A549 (cell line): ENCODE measurements around the gene DUSP28. TPM values are rescaled to one million over a fixed set of nuclear protein-coding genes. Genes with fewer than 3 reads are reported as not detected.

Source experiments
- ATAC-seq, 2 experiments: fragments of 200-7000 bp in 1 of 2; fragments of >200 bp in 1 of 2; cut with Nextera tagmentation in 1 of 2; cut with Tn5 transposase in 1 of 2; 3 replicates each; pipeline versions ENCODE4 v1.8.0 to v1.9.1; 2018 to 2020; ENCODE audit warnings: mild to moderate bottlenecking in 1 of 2, moderate library complexity in 1 of 2
- CTCF ChIA-PET: fragments of 300-600 bp; sonication (Branson Sonifier 250); formaldehyde crosslinking; extraction: SDS; loops from one replicate; lab custom pipeline; 2021; ENCODE audit warnings: antibody characterized with exemption, inconsistent platforms; lab: Yijun Ruan, JAX
- POLR2A ChIA-PET: fragments of 350-600 bp; formaldehyde crosslinking; extraction: SDS; loops from one replicate; lab custom pipeline; 2021; ENCODE audit warnings: antibody characterized with exemption, inconsistent platforms; lab: Yijun Ruan, JAX
- DNase-seq, 2 experiments: peaks; one replicate each; pipeline versions ENCODE4 v3.0.0 to v3.0.0-alpha.2; 2011 to 2016; ENCODE audit warnings: low read depth in 1 of 2, low spot score in 1 of 2
- FAIRE-seq: peaks from 2 replicates; lab custom pipeline; 2011; peaks lifted over from hg19 to GRCh38; lab: Jason Lieb, UNC
- H3K27ac ChIP-seq, 2 experiments: fragments of >200 bp; sonication (Bioruptor Twin); formaldehyde crosslinking; 3 replicates each; pipeline ENCODE4 v1.5.1; 2016 to 2017
- H3K4me1 ChIP-seq: fragments of >200 bp; sonication (Bioruptor Twin); formaldehyde crosslinking; 3 replicates; pipeline ENCODE4 v1.6.1; 2016
- H3K4me2 ChIP-seq: fragments of >200 bp; sonication (Bioruptor Twin); formaldehyde crosslinking; 3 replicates; pipeline ENCODE4 v1.6.1; 2016
- H3K4me3 ChIP-seq: fragments of >200 bp; sonication (Bioruptor Twin); formaldehyde crosslinking; 3 replicates; pipeline ENCODE4 v1.5.1; 2016
- H3K9me3 ChIP-seq: fragments of >200 bp; sonication (Bioruptor Twin); formaldehyde crosslinking; 3 replicates; pipeline ENCODE4 v1.6.1; 2016
- CBX8 ChIP-seq: fragments of 200-600 bp; sonication (generic); IDR thresholded peaks from 2 replicates; pipeline ENCODE4 v1.6.1; 2016
- CEBPB ChIP-seq, 2 experiments: fragments of >200 bp in 1 of 2; sonication (Bioruptor Twin) in 1 of 2; formaldehyde crosslinking in 1 of 2; IDR thresholded peaks; 2 replicates each; pipeline ENCODE4 v1.6.1; 2012 to 2016
- CHD2 ChIP-seq: fragments of 150-350 bp; IDR thresholded peaks from 2 replicates; pipeline ENCODE4 v1.6.1; 2014; ENCODE audit warnings: low read length; ENCODE audit not compliant: partially characterized antibody
- CHD4 ChIP-seq: fragments of 200-600 bp; sonication (generic); IDR thresholded peaks from 2 replicates; pipeline ENCODE4 v1.6.1; 2016; ENCODE audit warnings: antibody characterized with exemption, mild to moderate bottlenecking, borderline replicate concordance
- EHF ChIP-seq: fragments of 250-450 bp; sonication (Bioruptor Pico); IDR thresholded peaks from 2 replicates; pipeline ENCODE4 v1.5.0; 2020; ENCODE audit warnings: mild to moderate bottlenecking
- EP300 ChIP-seq, 2 experiments: fragments of >200 bp; sonication (Bioruptor Twin); formaldehyde crosslinking; IDR thresholded peaks; 2 replicates in 1 of 2; 3 replicates in 1 of 2; pipeline ENCODE4 v1.6.1; 2016 to 2017
- HDAC2 ChIP-seq: fragments of 200-600 bp; sonication (generic); IDR thresholded peaks from 2 replicates; pipeline ENCODE4 v1.6.1; 2016
- HEYL ChIP-seq: fragments of 250-450 bp; sonication (Bioruptor Pico); IDR thresholded peaks from 2 replicates; pipeline ENCODE4 v1.8.0; 2021; ENCODE audit warnings: mild to moderate bottlenecking, moderate library complexity
- HOXA7 ChIP-seq: fragments of 250-450 bp; sonication (Bioruptor Pico); IDR thresholded peaks from 2 replicates; pipeline ENCODE4 v1.5.0; 2020; ENCODE audit warnings: mild to moderate bottlenecking, moderate library complexity
- HOXB5 ChIP-seq: fragments of 250-450 bp; sonication (Bioruptor Pico); IDR thresholded peaks from 2 replicates; pipeline ENCODE4 v1.5.0; 2020; ENCODE audit warnings: mild to moderate bottlenecking, moderate library complexity
- JUN ChIP-seq, 2 experiments: fragments of >200 bp; sonication (Bioruptor Twin); formaldehyde crosslinking; IDR thresholded peaks; 2 replicates in 1 of 2; 3 replicates in 1 of 2; pipeline ENCODE4 v1.6.1; 2016 to 2017
- KDM5A ChIP-seq: fragments of 200-600 bp; sonication (generic); IDR thresholded peaks from 2 replicates; pipeline ENCODE4 v1.6.1; 2016; ENCODE audit warnings: antibody characterized with exemption, mild to moderate bottlenecking
- MAZ ChIP-seq: fragments of 150-350 bp; IDR thresholded peaks from 2 replicates; pipeline ENCODE4 v1.6.1; 2014; ENCODE audit warnings: antibody characterized with exemption, low read depth, low read length, borderline replicate concordance
- NFE2L2 ChIP-seq: fragments of 150-350 bp; conservative IDR thresholded peaks from 2 replicates; pipeline ENCODE4 v1.6.1; 2014; ENCODE audit warnings: low read length
- NR3C1 ChIP-seq: fragments of >200 bp; sonication (Bioruptor Twin); formaldehyde crosslinking; IDR thresholded peaks from 3 replicates; pipeline ENCODE4 v1.6.1; 2017
- PHF8 ChIP-seq: fragments of 200-600 bp; sonication (generic); IDR thresholded peaks from 2 replicates; pipeline ENCODE4 v1.6.1; 2016; ENCODE audit warnings: low read depth, mild to moderate bottlenecking, antibody characterized with exemption, moderate library complexity, borderline replicate concordance
- RARB ChIP-seq: fragments of 250-450 bp; sonication (Bioruptor Pico); IDR thresholded peaks from 2 replicates; pipeline ENCODE4 v1.8.0; 2021; ENCODE audit warnings: mild to moderate bottlenecking, moderate library complexity
- RCOR1 ChIP-seq: fragments of 150-350 bp; IDR thresholded peaks from 2 replicates; pipeline ENCODE4 v1.6.1; 2014; ENCODE audit warnings: antibody characterized with exemption, low read length, low read depth
- RFX5 ChIP-seq: fragments of 450-650 bp; IDR thresholded peaks from 2 replicates; pipeline ENCODE4 v1.7.1; 2014; ENCODE audit warnings: antibody characterized with exemption, mild to moderate bottlenecking, moderate library complexity
- ZC3H11A ChIP-seq: fragments of 450-650 bp; IDR thresholded peaks from 2 replicates; pipeline ENCODE4 v1.6.1; 2014; ENCODE audit warnings: antibody characterized with exemption, mild to moderate bottlenecking
- ZNF302 ChIP-seq: fragments of 250-450 bp; sonication (Bioruptor Pico); IDR thresholded peaks from 2 replicates; pipeline ENCODE4 v1.9.0; 2021; ENCODE audit warnings: inconsistent platforms, mild to moderate bottlenecking, moderate library complexity
- WGBS: methylation state at CpG from one replicate; pipeline ENCODE4 v1.1.6; 2017; ENCODE audit errors: missing lambda C conversion rate; 5-methylcytosine and 5-hydroxymethylcytosine counted together
- polyA plus RNA-seq, 4 experiments: library from polyadenylated mRNA; depleted of rRNA in 3 of 4; stranded (reverse); fragments of >200 nt; fragmentation: RNase III in 1 of 4; extraction: RNeasy Plus Mini Kit Qiagen cat#74134 plus additional on column Dnase treatment in 1 of 4; gene quantifications; 2 replicates in 3 of 4; 3 replicates in 1 of 4; pipeline ENCODE4 v1.2.3, GENCODE V29; 2011 to 2017
- TF ChIP-seq, protein P1 (sequence below): fragments of 250-450 bp; sonication (Bioruptor Pico); IDR thresholded peaks from 2 replicates; pipeline ENCODE4 v1.5.0; 2021; ENCODE audit warnings: mild to moderate bottlenecking, moderate library complexity, borderline replicate concordance
- TF ChIP-seq, protein P2 (sequence below): fragments of 150-350 bp; IDR thresholded peaks from 2 replicates; pipeline ENCODE4 v1.6.1; 2014; ENCODE audit warnings: low read depth, mild to moderate bottlenecking, low read length
- TF ChIP-seq, protein P3 (sequence below): IDR thresholded peaks from 2 replicates; pipeline ENCODE4 v1.6.1; 2012

The DUSP28 gene
- polyA plus RNA-seq, 2 of the 4 experiments (the other 2 are of a cell fraction) = 5.2 to 14.3 TPM

DNA sequence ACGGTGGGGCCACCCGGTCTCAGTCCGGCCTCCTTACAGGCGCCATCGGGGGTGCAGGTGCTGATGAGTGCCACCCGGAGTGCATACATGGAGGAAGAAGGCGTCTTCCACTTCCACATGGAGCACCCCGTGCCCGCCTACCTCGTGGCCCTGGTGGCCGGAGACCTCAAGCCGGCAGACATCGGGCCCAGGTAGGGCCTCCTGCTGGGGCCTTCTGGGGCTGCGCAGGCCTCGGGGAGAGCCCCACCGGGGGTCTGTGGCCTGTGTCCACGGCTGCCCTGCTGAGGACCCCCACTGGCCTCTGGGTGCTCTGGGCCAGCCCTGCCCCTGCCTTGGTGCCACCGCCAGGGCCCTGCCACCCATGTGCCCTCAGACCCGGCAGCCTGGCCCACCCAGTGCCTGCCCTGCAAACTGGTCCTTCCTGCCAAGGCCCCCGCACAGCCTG, 12.9 kb downstream of the DUSP28 start:
- ChIA-PET POLR2A (interaction anchor here (0.5 kb wide), 1 partner anchor 547 kb away, joined by 5 read pairs; no protein-coding TSS in a partner anchor), CTCF (interaction anchor here (0.9 to 1.1 kb wide), 2 partner anchors 9 to 10 kb away, joined by 3 to 4 read pairs; no protein-coding TSS in a partner anchor)
- FAIRE-seq (no peak), ATAC-seq (no peak), DNase-seq (no peak)
- no peak overlapping the region for H3K4me2 ChIP-seq
- H3K9me3 ChIP-seq = no peaks in the 10 kb centered on the region
- no peak overlapping the region for H3K27ac ChIP-seq
- peaks cover 12% of the 10 kb centered on the region for H3K4me1 ChIP-seq
- no peak overlapping the region for H3K4me3 ChIP-seq
- TF ChIP-seq CHD2 = no peak
- no peak for TF ChIP-seq HOXB5
- TF ChIP-seq EP300 (IDR thresholded peaks at IDR 0.05) = no peak
- no peak for TF ChIP-seq EHF (CRISPR knock-in tag)
- TF ChIP-seq, protein P1, sequence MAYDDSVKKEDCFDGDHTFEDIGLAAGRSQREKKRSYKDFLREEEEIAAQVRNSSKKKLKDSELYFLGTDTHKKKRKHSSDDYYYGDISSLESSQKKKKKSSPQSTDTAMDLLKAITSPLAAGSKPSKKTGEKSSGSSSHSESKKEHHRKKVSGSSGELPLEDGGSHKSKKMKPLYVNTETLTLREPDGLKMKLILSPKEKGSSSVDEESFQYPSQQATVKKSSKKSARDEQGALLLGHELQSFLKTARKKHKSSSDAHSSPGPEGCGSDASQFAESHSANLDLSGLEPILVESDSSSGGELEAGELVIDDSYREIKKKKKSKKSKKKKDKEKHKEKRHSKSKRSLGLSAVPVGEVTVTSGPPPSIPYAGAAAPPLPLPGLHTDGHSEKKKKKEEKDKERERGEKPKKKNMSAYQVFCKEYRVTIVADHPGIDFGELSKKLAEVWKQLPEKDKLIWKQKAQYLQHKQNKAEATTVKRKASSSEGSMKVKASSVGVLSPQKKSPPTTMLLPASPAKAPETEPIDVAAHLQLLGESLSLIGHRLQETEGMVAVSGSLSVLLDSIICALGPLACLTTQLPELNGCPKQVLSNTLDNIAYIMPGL = no peak
- no peak for TF ChIP-seq HEYL (CRISPR knock-in tag)
- TF ChIP-seq PHF8 = no peak
- TF ChIP-seq, protein P2, sequence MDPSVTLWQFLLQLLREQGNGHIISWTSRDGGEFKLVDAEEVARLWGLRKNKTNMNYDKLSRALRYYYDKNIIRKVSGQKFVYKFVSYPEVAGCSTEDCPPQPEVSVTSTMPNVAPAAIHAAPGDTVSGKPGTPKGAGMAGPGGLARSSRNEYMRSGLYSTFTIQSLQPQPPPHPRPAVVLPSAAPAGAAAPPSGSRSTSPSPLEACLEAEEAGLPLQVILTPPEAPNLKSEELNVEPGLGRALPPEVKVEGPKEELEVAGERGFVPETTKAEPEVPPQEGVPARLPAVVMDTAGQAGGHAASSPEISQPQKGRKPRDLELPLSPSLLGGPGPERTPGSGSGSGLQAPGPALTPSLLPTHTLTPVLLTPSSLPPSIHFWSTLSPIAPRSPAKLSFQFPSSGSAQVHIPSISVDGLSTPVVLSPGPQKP = no peak
- no peak for TF ChIP-seq NR3C1
- WGBS = 100% methylated on average over 5 of the region's 20 CpGs

DNA sequence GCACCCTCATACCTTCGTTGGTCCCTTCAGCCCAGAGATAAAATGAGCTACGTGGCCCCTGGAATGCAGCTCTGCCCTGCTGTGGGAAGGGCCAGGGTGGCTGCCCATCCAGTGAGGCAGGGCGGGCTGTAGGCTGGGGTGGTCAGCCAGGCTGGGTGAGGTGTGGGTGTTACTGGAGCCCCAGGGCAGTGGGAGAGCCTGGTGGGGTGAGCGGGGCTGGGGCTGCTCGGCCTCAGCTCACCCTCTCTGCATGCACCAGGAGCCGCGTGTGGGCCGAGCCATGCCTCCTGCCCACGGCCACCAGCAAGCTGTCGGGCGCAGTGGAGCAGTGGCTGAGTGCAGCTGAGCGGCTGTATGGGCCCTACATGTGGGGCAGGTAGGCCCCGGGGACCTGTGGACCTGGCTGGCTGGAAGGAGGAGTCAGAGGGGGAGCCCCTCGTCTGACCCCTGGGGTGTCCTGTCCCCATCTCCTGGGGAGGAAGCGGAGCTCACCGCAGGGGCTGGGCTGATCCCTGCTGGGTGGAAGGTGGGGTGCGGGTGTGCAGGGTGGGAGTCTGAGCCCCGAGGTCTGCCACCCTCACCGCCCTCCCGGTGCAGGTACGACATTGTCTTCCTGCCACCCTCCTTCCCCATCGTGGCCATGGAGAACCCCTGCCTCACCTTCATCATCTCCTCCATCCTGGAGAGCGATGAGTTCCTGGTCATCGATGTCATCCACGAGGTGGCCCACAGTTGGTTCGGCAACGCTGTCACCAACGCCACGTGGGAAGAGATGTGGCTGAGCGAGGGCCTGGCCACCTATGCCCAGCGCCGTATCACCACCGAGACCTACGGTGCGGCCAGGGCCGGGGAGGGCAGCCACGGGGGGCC, 13.6 kb downstream of the DUSP28 start:
- Histone ChIP-seq H3K9me3 (no peaks in the 10 kb centered on the region), H3K4me2 (no peak overlapping the region), H3K4me1 (peaks cover 14% of the 10 kb centered on the region), H3K4me3 (no peak overlapping the region)
- DNase-seq (no peak), ATAC-seq (no peak), FAIRE-seq (no peak)
- WGBS = 94% methylated on average over 21 of the region's 37 CpGs
- POLR2A ChIA-PET = interaction anchor here (0.5 kb wide), 1 partner anchor 548 kb away, joined by 5 read pairs; no protein-coding TSS in a partner anchor
- TF ChIP-seq MAZ (no peak), RARB (no peak), HOXA7 (CRISPR knock-in tag) (no peak), NFE2L2 (no peak), CEBPB (IDR thresholded peaks at IDR 0.05) (no peak), HOXB5 (no peak), CHD2 (no peak)
- TF ChIP-seq, all 56 proteins: peak for 0
- CTCF ChIA-PET = interaction anchor here (1.1 to 7.3 kb wide), 2 partner anchors 8 to 11 kb away, joined by 4 to 76 read pairs; no protein-coding TSS in a partner anchor
- no peak overlapping the region for H3K27ac ChIP-seq

DNA sequence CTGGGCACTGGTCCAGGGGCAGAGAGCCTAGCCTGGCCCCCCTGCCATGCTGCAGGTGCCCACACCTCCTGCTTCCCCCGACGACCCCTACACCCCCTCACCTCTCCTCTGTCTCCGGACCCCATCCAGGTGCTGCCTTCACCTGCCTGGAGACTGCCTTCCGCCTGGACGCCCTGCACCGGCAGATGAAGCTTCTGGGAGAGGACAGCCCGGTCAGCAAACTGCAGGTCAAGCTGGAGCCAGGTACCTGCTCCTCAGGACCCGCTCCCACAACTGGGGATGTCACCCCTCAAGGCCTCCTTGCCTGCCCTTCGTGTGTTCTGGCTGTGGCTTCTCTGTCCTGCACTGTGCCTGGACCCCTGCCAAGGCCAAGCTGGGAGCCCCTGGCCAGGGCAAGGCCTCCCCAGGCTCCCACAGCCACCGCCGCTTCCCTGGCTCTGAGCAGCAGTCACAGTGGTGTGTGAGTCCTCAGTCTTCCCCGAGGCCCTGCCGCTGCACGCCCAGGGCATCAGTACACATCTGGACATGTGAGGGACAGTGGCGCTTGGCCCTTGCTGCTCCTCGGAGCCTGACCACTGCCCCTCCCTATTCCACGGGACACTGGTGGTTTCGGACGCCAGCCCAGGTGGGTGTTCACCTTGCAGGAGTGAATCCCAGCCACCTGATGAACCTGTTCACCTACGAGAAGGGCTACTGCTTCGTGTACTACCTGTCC, 14.4 kb downstream of the DUSP28 start:
- Histone ChIP-seq H3K9me3 (no peaks in the 10 kb centered on the region), H3K4me2 (no peak overlapping the region), H3K4me1 (peaks cover 19% of the 10 kb centered on the region), H3K4me3 (no peak overlapping the region), H3K27ac (no peak overlapping the region)
- FAIRE-seq (no peak), ATAC-seq (no peak), DNase-seq (no peak)
- 95% methylated on average over 16 of the region's 21 CpGs for WGBS
- POLR2A ChIA-PET = interaction anchor here (3.4 kb wide), 1 partner anchor 12 kb away, joined by 9 read pairs; the partner anchor contains the start of gene CAPN10
- CTCF ChIA-PET = interaction anchor here (1.1 to 7.3 kb wide), 2 partner anchors 9 to 27 kb away, joined by 3 to 76 read pairs; no protein-coding TSS in a partner anchor
- TF ChIP-seq HDAC2 (no peak), ZC3H11A (no peak), KDM5A (no peak), HOXA7 (CRISPR knock-in tag) (no peak), CHD4 (no peak), RFX5 (no peak), CBX8 (no peak), ZNF302 (CRISPR knock-in tag) (no peak), RCOR1 (no peak), JUN (IDR thresholded peaks at IDR 0.05) (no peak), NFE2L2 (no peak), EHF (CRISPR knock-in tag) (no peak)
- TF ChIP-seq, protein P3, sequence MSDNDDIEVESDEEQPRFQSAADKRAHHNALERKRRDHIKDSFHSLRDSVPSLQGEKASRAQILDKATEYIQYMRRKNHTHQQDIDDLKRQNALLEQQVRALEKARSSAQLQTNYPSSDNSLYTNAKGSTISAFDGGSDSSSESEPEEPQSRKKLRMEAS = no peak
- TF ChIP-seq, protein P2 = no peak
